SJSA1 (cell line): Measurements from ENCODE around the gene FAM151A. TPM values are rescaled to one million over a fixed set of nuclear protein-coding genes. Genes with fewer than 3 reads are reported as not detected.

Experiments used
- DNase-seq, 2 experiments: peaks; one replicate each; pipeline ENCODE4 v3.0.0-alpha.2; 2015 to 2020; ENCODE audit warnings: low spot score in 2 of 2, low read depth in 1 of 2
- H3K27ac ChIP-seq: fragments of 250-450 bp; sonication (Bioruptor Pico); 2 replicates; pipeline ENCODE4 v1.5.1; 2020; ENCODE audit warnings: mild to moderate bottlenecking, moderate library complexity
- H3K27me3 ChIP-seq: fragments of 250-450 bp; sonication (Bioruptor Pico); replicated peaks from 2 replicates; pipeline ENCODE4 v1.5.1; 2020; ENCODE audit warnings: mild to moderate bottlenecking, moderate library complexity
- H3K36me3 ChIP-seq: fragments of 250-450 bp; sonication (Bioruptor Pico); 2 replicates; pipeline ENCODE4 v1.5.1; 2020; ENCODE audit warnings: mild to moderate bottlenecking
- H3K4me1 ChIP-seq: fragments of 250-450 bp; sonication (Bioruptor Pico); replicated peaks from 2 replicates; pipeline ENCODE4 v1.6.1; 2021; ENCODE audit warnings: mild to moderate bottlenecking
- H3K4me3 ChIP-seq: fragments of 250-450 bp; sonication (Bioruptor Pico); 2 replicates; pipeline ENCODE4 v1.5.1; 2020; ENCODE audit warnings: mild to moderate bottlenecking
- H3K9me3 ChIP-seq: fragments of 250-450 bp; sonication (Bioruptor Pico); replicated peaks from 2 replicates; pipeline ENCODE4 v1.5.1; 2020; ENCODE audit warnings: mild to moderate bottlenecking
- total RNA-seq: library from RNA; depleted of rRNA; stranded (reverse); fragments of >200 nt; shearing (Covaris generic); gene quantifications from 2 replicates; pipeline ENCODE4 v1.2.3, GENCODE V29; 2014

The FAM151A gene
- total RNA-seq, 1 experiment from 2014 or later, result not detected

DNA sequence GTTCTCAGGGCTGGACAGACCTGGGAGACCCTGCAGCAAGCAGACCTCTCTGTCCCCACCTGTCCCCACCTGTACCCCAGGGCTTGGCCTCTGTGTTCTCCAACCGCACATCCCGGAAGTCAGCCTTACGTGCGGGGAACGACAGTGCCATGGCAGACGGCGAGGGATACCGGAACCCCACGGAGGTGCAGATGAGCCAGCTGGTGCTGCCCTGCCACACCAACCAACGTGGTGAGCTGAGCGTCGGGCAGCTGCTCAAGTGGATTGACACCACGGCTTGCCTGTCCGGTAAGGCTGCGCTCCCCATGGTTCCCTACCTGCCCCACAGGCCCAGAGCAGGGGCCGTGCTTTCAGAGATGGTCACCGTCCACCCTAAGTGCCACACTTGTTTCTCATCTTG, 38.8 kb downstream of the FAM151A start:
- H3K27ac ChIP-seq, result no peak overlapping the region
- no peak for DNase-seq
- no peaks in the 10 kb centered on the region for H3K27me3 ChIP-seq
- no peaks in the 10 kb centered on the region for H3K4me1 ChIP-seq
- H3K9me3 ChIP-seq, result no peaks in the 10 kb centered on the region
- H3K36me3 ChIP-seq, result no peaks in the 10 kb centered on the region
- H3K4me3 ChIP-seq, result no peak overlapping the region

GRCh38 chr1:54583871-54584270, 39.5 kb downstream of the FAM151A start:
- DNase-seq, result no peak
- H3K27ac ChIP-seq, result no peak overlapping the region
- H3K4me3 ChIP-seq, result no peak overlapping the region
- H3K9me3 ChIP-seq, result no peaks in the 10 kb centered on the region
- no peaks in the 10 kb centered on the region for H3K27me3 ChIP-seq
- no peaks in the 10 kb centered on the region for H3K4me1 ChIP-seq
- H3K36me3 ChIP-seq, result no peaks in the 10 kb centered on the region

DNA sequence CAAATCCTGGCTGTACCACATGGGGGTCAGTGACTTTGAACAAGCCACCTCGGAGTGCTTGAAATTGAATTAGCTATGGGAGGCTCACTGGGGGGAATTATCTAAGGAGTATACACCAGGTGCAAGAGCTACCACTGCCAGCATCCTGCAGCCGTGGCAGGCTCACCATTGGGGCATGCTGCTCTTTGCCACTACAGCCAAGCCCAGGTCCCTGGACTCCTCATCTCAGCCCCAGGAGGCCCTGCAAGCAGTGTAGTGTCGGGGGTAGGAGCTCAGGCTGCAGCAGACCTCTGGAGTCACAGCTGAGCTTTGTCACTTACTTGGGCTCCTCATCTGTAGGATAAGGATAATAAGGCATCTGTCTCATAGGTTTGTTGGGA, 40.0 kb downstream of the FAM151A start:
- Histone ChIP-seq H3K9me3 (no peaks in the 10 kb centered on the region), H3K27me3 (no peaks in the 10 kb centered on the region), H3K4me3 (no peak overlapping the region), H3K27ac (no peak overlapping the region), H3K36me3 (no peaks in the 10 kb centered on the region), H3K4me1 (no peaks in the 10 kb centered on the region)
- no peak for DNase-seq

- no peak for DNase-seq
- no peaks in the 10 kb centered on the region for H3K27me3 ChIP-seq
- no peaks in the 10 kb centered on the region for H3K36me3 ChIP-seq
- no peaks in the 10 kb centered on the region for H3K9me3 ChIP-seq
- H3K27ac ChIP-seq, result no peak overlapping the region
- H3K4me1 ChIP-seq, result no peaks in the 10 kb centered on the region
- H3K4me3 ChIP-seq, result no peak overlapping the region
Measured at GRCh38 chr1:54582566-54583306, 40.6 kb downstream of the FAM151A start.

- no peak for DNase-seq
- Histone ChIP-seq H3K4me3 (no peak overlapping the region), H3K27ac (no peak overlapping the region), H3K36me3 (no peaks in the 10 kb centered on the region), H3K4me1 (no peaks in the 10 kb centered on the region), H3K27me3 (no peaks in the 10 kb centered on the region), H3K9me3 (no peaks in the 10 kb centered on the region)
Measured at GRCh38 chr1:54581621-54582035, 41.7 kb downstream of the FAM151A start.

DNA sequence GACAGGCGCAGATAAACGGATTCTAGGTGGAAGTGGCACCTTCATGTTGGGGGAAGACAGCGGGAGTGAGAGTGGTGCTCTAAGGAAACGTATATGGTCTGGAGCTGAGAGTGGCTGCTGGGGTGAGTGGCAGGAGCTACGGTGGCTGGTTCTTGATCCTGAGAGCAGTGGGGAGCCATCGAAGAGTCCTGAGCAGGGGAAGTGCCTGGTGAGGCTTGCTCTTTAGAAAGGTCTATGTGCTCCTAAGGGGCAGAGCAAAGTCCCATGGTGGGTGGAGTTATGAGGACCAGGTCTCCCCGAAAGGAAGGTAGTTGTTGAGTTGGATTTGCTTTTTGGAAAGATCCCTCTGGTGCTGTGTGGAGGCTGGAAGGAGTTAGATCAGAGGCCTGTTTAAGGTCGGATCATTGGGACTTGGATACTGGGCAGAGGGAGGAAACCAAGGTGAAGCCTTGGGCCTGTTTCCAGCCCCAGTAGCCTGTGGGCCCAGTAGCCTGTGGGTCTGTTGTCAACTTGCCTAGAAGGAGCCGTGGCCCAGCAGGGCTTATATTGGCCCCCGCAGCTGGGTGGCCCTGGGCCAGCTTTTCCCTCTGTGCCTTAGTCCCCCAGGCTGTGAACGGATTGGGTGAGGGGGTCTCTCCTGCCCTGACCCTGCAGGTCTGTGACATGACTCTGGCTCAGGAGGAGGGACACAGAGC, 42.3 kb downstream of the FAM151A start:
- H3K27ac ChIP-seq, result no peak overlapping the region
- DNase-seq, result no peak
- H3K4me1 ChIP-seq, result no peaks in the 10 kb centered on the region
- no peaks in the 10 kb centered on the region for H3K36me3 ChIP-seq
- no peaks in the 10 kb centered on the region for H3K27me3 ChIP-seq
- H3K9me3 ChIP-seq, result no peaks in the 10 kb centered on the region
- no peak overlapping the region for H3K4me3 ChIP-seq

DNA sequence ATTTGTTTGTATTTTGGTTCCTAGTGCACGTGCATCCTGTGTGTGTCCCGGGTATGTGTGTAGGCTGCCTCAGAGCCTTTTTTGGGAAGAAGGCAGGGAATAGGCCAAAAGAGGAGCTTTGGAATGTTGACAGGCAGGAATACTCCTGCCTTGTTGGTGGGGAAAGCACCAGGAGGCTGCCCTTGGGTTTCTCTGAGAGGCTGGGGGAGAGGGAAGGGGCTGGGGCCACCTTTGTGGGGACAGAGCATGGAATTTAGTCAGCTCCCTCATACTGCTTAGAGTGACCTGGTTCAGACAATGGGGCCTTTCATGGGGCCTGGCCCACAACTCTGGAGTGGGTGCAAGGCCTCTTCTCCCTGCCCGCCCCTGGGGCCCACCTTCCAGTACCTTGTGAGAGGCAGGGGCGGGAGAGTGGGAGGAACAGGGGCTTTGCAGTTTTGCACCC, 44.0 kb downstream of the FAM151A start:
- H3K4me3 ChIP-seq, result no peak overlapping the region
- no peaks in the 10 kb centered on the region for H3K9me3 ChIP-seq
- no peaks in the 10 kb centered on the region for H3K27me3 ChIP-seq
- H3K4me1 ChIP-seq, result no peaks in the 10 kb centered on the region
- no peak for DNase-seq
- H3K36me3 ChIP-seq, result no peaks in the 10 kb centered on the region
- H3K27ac ChIP-seq, result no peak overlapping the region

DNA sequence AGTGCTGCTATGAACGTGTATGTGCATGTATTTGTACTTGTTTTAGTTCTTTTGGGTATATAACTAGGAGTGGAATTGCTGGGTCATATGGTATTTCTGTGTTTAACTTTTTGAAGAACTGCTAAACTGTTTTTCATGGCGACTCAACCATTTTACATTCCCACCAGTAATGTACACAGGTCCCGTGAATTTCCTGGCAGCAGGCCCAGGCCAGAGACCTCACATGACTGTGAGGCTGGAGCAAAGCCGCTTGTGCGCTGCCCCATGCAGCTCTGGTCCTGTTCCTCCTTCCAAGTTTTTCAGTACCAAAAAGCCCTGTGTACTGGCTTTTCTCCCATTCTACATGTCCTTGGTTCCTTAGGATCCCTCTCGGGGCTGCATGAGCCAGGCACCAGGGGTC, 45.7 kb downstream of the FAM151A start:
- Histone ChIP-seq H3K27ac (no peak overlapping the region), H3K9me3 (no peaks in the 10 kb centered on the region), H3K27me3 (no peaks in the 10 kb centered on the region), H3K36me3 (no peaks in the 10 kb centered on the region), H3K4me1 (no peaks in the 10 kb centered on the region), H3K4me3 (no peak overlapping the region)
- no peak for DNase-seq

DNA sequence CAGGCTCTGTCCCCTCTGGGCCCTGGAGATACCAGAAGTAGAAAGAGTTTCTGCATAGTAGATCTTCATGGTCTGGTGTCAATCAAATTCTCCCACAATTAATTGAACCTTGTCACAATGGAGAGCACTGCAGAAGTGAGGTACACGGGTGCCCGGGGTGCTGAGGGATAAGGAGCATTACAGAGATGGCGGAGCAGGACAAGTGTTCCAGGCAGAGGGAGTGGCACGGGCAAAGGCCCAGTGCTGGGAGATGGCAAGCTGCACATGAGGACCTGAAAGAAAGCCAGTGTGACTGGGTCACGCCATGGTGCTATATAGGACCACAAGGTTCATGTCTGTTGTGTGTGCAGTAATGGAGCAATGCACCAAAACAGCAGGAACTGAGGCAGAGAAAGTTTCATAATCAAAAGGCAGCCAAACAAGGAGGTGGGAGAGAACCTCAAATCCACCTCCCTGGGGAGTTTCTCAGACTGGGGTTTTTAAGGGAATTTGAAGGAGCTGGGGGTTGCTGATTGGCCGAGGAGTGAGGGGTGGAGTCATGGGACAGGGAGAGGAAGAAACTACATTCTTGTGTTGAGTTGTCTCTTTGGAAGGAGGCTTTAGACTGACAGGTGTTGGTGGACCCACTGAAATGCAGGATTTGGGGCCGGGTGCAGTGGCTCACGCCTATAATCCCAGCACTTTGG, 47.6 kb downstream of the FAM151A start:
- DNase-seq, result no peak
- no peaks in the 10 kb centered on the region for H3K27me3 ChIP-seq
- no peaks in the 10 kb centered on the region for H3K9me3 ChIP-seq
- no peaks in the 10 kb centered on the region for H3K36me3 ChIP-seq
- peaks cover 4% of the 10 kb centered on the region; the same call in 1 of the 2 replicates for H3K4me1 ChIP-seq
- no peak overlapping the region for H3K27ac ChIP-seq
- no peak overlapping the region for H3K4me3 ChIP-seq

DNA sequence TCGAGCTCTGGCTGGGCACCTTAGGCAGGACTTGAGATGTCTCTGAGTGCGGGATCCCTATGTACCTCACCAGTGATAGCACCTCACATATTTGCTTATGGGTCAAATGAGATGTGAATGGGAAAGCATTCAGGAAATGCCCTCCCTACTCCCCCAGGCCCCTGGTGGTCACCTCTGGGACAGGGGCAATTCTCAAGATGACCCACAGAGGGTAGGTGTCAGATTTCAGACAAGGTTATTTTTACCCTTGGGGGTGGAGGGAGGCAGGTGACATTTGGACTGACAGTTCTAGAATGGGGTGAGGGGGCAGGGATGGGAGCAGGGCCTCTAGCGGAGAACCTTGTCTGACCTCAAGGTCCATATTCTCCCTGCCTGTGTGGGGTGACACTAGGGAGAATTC, 48.2 kb downstream of the FAM151A start:
- no peak overlapping the region for H3K27ac ChIP-seq
- H3K4me1 ChIP-seq, result peaks cover 10% of the 10 kb centered on the region
- no peaks in the 10 kb centered on the region for H3K9me3 ChIP-seq
- no peaks in the 10 kb centered on the region for H3K36me3 ChIP-seq
- no peak overlapping the region for H3K4me3 ChIP-seq
- no peaks in the 10 kb centered on the region for H3K27me3 ChIP-seq
- DNase-seq, result no peak

GRCh38 chr1:54574158-54574778, 49.1 kb downstream of the FAM151A start:
- H3K27me3 ChIP-seq, result no peaks in the 10 kb centered on the region
- peaks cover 19% of the 10 kb centered on the region for H3K4me1 ChIP-seq
- H3K4me3 ChIP-seq, result no peak overlapping the region
- H3K27ac ChIP-seq, result no peak overlapping the region
- no peaks in the 10 kb centered on the region for H3K9me3 ChIP-seq
- DNase-seq, result no peak
- no peaks in the 10 kb centered on the region for H3K36me3 ChIP-seq

- Histone ChIP-seq H3K4me1 (peaks cover 24% of the 10 kb centered on the region), H3K27me3 (no peaks in the 10 kb centered on the region), H3K4me3 (no peak overlapping the region), H3K9me3 (no peaks in the 10 kb centered on the region), H3K27ac (no peak overlapping the region), H3K36me3 (no peaks in the 10 kb centered on the region)
- no peak for DNase-seq
Measured at GRCh38 chr1:54572542-54572850, 50.8 kb downstream of the FAM151A start.

DNA sequence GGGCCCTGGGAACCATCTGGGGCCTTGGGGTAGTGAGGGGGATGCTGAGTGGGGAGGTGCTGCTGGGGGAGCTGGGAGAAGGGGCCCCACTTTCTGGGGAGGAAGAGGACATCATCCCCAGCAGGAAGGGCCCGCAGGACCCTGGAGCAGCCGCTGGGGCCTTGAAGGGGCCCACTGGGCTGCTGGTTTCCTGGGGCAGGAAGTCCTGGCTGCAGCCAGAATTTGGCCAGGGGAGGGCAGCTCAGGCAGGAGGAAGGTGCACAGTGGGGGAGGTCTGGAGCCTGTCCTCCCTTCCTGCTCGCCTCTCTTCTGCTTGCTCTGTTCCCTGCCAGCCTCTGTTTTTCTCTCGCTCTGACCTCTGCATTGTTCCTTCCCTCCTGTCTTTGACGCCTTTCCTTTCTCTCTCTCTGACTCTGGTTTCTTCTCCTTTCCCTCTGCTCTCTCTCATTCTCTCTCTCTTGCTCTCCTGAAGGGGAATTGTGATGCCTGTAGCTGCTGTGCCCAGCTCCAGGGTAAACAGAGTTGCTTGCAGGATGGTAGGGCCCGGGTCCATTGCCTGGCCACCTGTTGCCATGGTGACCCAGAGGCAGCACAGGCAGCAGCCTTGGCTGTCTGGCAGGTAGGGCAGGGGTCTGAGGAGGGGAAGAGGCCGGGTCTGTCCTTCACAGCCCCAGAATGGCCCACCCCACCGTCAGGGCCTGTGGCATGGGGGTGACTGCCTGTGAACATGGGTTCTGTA, 51.4 kb downstream of the FAM151A start:
- no peak overlapping the region for H3K27ac ChIP-seq
- H3K4me3 ChIP-seq, result no peak overlapping the region
- DNase-seq, result no peak

More for the DNA sequence above, 51.4 kb downstream of the FAM151A start:
- Histone ChIP-seq H3K4me1 (peaks cover 24% of the 10 kb centered on the region), H3K36me3 (no peaks in the 10 kb centered on the region), H3K9me3 (no peaks in the 10 kb centered on the region), H3K27me3 (no peaks in the 10 kb centered on the region)
